Measurements from ENCODE around the gene MYO5B. TPM values are rescaled to one million over a fixed set of nuclear protein-coding genes. Genes with fewer than 3 reads are reported as not detected.

Gene MYO5B
- total RNA-seq, 1 donor from 2014 or later = 6.7 TPM

GRCh38 chr18:49859021-49859359, 336.0 kb downstream of the MYO5B start:
- no peak overlapping the region for H3K9ac ChIP-seq
- no peaks in the 10 kb centered on the region for H4K20me1 ChIP-seq (ENCODE audit: low read depth)
- TF ChIP-seq CTCF (IDR thresholded peaks at IDR 0.05) (no peak), EZH2phosphoT487 (IDR thresholded peaks at IDR 0.05) (no peak), EZH2 (IDR thresholded peaks at IDR 0.05) (no peak)
- H3K4me2 ChIP-seq = no peak overlapping the region
- no peaks in the 10 kb centered on the region for H3K36me3 Mint-ChIP-seq
- H3K27me3 Mint-ChIP-seq (ENCODE audit: insufficient read depth, low read depth) = peaks cover 5% of the 10 kb centered on the region
- H3K9me3 ChIP-seq (ENCODE audit: low read depth) = no peaks in the 10 kb centered on the region
- no peak for DNase-seq (ENCODE audit: low spot score)
- H3K4me3 Mint-ChIP-seq = no peak overlapping the region
- peak overlapping the region; percentile 14 for H3K27ac Mint-ChIP-seq
- H3K4me1 ChIP-seq = peaks cover 8% of the 10 kb centered on the region
- peaks cover 24% of the 10 kb centered on the region for H3K4me1 Mint-ChIP-seq
- no peak overlapping the region for H2AFZ ChIP-seq (replicated peaks)
- H3K36me3 ChIP-seq = no peaks in the 10 kb centered on the region
- H3K9me3 Mint-ChIP-seq = no peaks in the 10 kb centered on the region
- H3K79me2 ChIP-seq (ENCODE audit: low read depth) = no peaks in the 10 kb centered on the region
- H3F3A ChIP-seq (ENCODE audit: low read depth) = no peaks in the 10 kb centered on the region
- no peaks in the 10 kb centered on the region for H3K27me3 ChIP-seq
- no peak overlapping the region for H3K4me3 ChIP-seq
- H3K27ac ChIP-seq = no peak overlapping the region

GRCh38 chr18:49858309-49859020, 336.5 kb downstream of the MYO5B start:
- Histone ChIP-seq H2AFZ (replicated peaks) (peak overlapping the region; percentile 56), H3K9ac (no peak overlapping the region), H4K20me1 (ENCODE audit: low read depth) (no peaks in the 10 kb centered on the region), H3F3A (ENCODE audit: low read depth) (no peaks in the 10 kb centered on the region), H3K9me3 (ENCODE audit: low read depth) (no peaks in the 10 kb centered on the region), H3K79me2 (ENCODE audit: low read depth) (no peaks in the 10 kb centered on the region), H3K4me1 (peaks cover 8% of the 10 kb centered on the region), H3K27me3 (no peaks in the 10 kb centered on the region), H3K4me3 (no peak overlapping the region), H3K36me3 (no peaks in the 10 kb centered on the region), H3K27ac (no peak overlapping the region), H3K4me2 (no peak overlapping the region)
- Mint-ChIP-seq H3K9me3 (no peaks in the 10 kb centered on the region), H3K4me3 (no peak overlapping the region), H3K36me3 (no peaks in the 10 kb centered on the region), H3K27ac (no peak overlapping the region), H3K4me1 (peaks cover 23% of the 10 kb centered on the region), H3K27me3 (ENCODE audit: insufficient read depth, low read depth) (peaks cover 5% of the 10 kb centered on the region)
- TF ChIP-seq EZH2 (IDR thresholded peaks at IDR 0.05) (no peak), CTCF (IDR thresholded peaks at IDR 0.05) (peak; percentile 98), EZH2phosphoT487 (IDR thresholded peaks at IDR 0.05) (no peak)
- DNase-seq (ENCODE audit: low spot score) = peak; percentile 79

GRCh38 chr18:49857708-49858107, 337.2 kb downstream of the MYO5B start:
- Mint-ChIP-seq H3K9me3 (no peaks in the 10 kb centered on the region), H3K36me3 (no peaks in the 10 kb centered on the region), H3K27ac (no peak overlapping the region), H3K4me3 (no peak overlapping the region), H3K4me1 (peaks cover 20% of the 10 kb centered on the region), H3K27me3 (ENCODE audit: insufficient read depth, low read depth) (peaks cover 4% of the 10 kb centered on the region)
- Histone ChIP-seq H3K4me2 (no peak overlapping the region), H3K9ac (no peak overlapping the region), H3K27ac (no peak overlapping the region), H3K79me2 (ENCODE audit: low read depth) (no peaks in the 10 kb centered on the region), H3K36me3 (no peaks in the 10 kb centered on the region), H3F3A (ENCODE audit: low read depth) (no peaks in the 10 kb centered on the region), H3K4me1 (peaks cover 8% of the 10 kb centered on the region), H4K20me1 (ENCODE audit: low read depth) (no peaks in the 10 kb centered on the region), H3K4me3 (no peak overlapping the region), H3K27me3 (no peaks in the 10 kb centered on the region), H2AFZ (replicated peaks) (no peak overlapping the region), H3K9me3 (ENCODE audit: low read depth) (no peaks in the 10 kb centered on the region)
- peak; percentile 27 for DNase-seq (ENCODE audit: low spot score)
- TF ChIP-seq EZH2phosphoT487 (IDR thresholded peaks at IDR 0.05) = no peak
- peak; percentile 31 for TF ChIP-seq CTCF (IDR thresholded peaks at IDR 0.05)
- no peak for TF ChIP-seq EZH2 (IDR thresholded peaks at IDR 0.05)
